ENCODE data around the gene ADAP1. TPM values are rescaled to one million over a fixed set of nuclear protein-coding genes. Genes with fewer than 3 reads are reported as not detected.

The ADAP1 gene
- total and polyA plus RNA-seq, 2 of the 13 experiments (the other 11 are each of a cell fraction or from before 2014, with no cell fraction given): 10.5 to 24.6 TPM

GRCh38 chr7:884191-885003 is 70.1 kb downstream of the ADAP1 start (continued):
- no peak for TF ChIP-seq AFF4 (CRISPR knock-in tag; IDR thresholded peaks at IDR 0.05)
- TF ChIP-seq RBM22 (optimal IDR thresholded peaks at IDR 0.05; ENCODE audit: low read length): peak; percentile 39
- TF ChIP-seq ZNF460 (CRISPR knock-in tag; IDR thresholded peaks at IDR 0.05; ENCODE audit: borderline replicate concordance): peak; percentile 65; the same call in 1 of the 2 replicates
- TF ChIP-seq ZNF709 (CRISPR knock-in tag; IDR thresholded peaks at IDR 0.05): no peak
- TF ChIP-seq SALL2 (CRISPR knock-in tag; IDR thresholded peaks at IDR 0.05): no peak
- no peak for TF ChIP-seq CENPBD1 (CRISPR knock-in tag; IDR thresholded peaks at IDR 0.05; ENCODE audit: borderline replicate concordance, low read depth)
- peak; percentile 96 for TF ChIP-seq ZBTB33 (CRISPR knock-in tag; IDR thresholded peaks at IDR 0.05)
